Dendritic cell treated with granulocyte-macrophage colony-stimulating factor and Interleukin-4, amounts not matched to agents 40 ng/mL and 50 ng/mL, for 4 days (primary cell): ENCODE results near the gene DCST2.

Experiments
- H3K27ac Mint-ChIP-seq: one replicate; pipeline ENCODE4 v1.8.0; 2022; ENCODE audit warnings: mild to moderate bottlenecking, mixed read lengths
- H3K27me3 Mint-ChIP-seq: one replicate; pipeline ENCODE4 v1.8.0; 2022; ENCODE audit warnings: mild to moderate bottlenecking, mixed read lengths
- H3K36me3 Mint-ChIP-seq: one replicate; pipeline ENCODE4 v1.8.0; 2022; ENCODE audit warnings: low read depth, mixed read lengths
- H3K4me1 Mint-ChIP-seq: one replicate; pipeline ENCODE4 v1.8.0; 2022; ENCODE audit warnings: low read depth, mixed read lengths
- H3K4me3 Mint-ChIP-seq: one replicate; pipeline ENCODE4 v1.8.0; 2022; ENCODE audit warnings: mild to moderate bottlenecking, moderate library complexity, mixed read lengths
- H3K9me3 Mint-ChIP-seq: one replicate; pipeline ENCODE4 v1.8.0; 2022; ENCODE audit warnings: mixed read lengths
- intact Hi-C: fragments of 100-400 bp; cut with micrococcal nuclease; formaldehyde crosslinking; loops from one replicate; pipeline ENCODE4 v1.15.0; 2022

DCST2 gene

GRCh38 chr1:155049651-155050559, 16.3 kb upstream of the DCST2 start:
- Mint-ChIP-seq H3K4me1 (peaks cover 45% of the 10 kb centered on the region), H3K27ac (peak overlapping the region; percentile 90), H3K4me3 (peak overlapping the region; percentile 87), H3K9me3 (no peaks in the 10 kb centered on the region), H3K36me3 (peaks cover 34% of the 10 kb centered on the region), H3K27me3 (peaks cover 3% of the 10 kb centered on the region)
- intact Hi-C loops: loop anchor here (2.0 to 5.0 kb wide), 2 partner anchors 33 to 113 kb away; partner anchors contain the start of gene PMVK

DNA sequence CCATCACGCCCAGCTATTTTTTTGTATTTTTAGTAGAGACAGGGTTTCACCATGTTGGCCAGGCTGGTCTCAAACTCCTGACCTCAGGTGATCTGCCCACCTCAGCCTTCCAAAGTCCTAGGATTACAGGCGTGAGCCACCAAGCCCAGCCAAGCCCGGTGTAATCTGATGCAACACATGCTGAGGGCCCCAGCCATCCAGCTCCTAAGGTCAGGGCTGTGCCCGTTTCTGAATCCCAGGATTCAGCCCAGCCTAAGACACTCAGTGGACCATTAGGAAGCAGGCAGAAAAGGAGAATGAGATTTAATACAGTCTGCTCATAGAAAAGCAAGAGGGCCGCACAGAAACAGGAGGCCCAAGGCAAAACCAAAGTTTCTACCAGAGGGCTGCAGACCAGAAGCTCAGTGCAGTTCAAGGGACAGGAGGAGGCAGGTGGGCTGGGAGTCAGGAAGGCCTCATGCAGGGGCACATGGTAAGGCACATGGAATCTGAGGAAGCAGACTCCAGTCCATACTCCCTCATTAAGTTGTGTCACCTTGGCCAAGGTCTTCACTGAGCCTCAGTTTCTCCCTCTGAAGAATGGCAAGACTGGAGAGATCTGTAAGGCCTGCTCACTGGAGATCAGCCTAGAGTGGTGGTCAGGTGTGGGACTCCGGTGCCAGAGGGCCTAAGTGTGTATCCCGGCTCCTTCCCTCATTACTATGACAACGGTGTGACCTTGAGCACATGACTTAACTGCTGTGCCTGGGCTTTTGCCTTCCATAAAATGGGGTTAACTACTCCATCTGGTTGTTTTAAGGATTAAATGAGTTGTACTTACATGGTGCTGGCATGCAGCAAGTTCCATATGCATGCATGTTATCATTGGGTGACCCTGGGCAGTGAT, 15.1 kb upstream of the DCST2 start:
- intact Hi-C loops: no loop called here
- Mint-ChIP-seq H3K9me3 (no peaks in the 10 kb centered on the region), H3K4me3 (no peak overlapping the region), H3K27ac (no peak overlapping the region), H3K4me1 (peaks cover 53% of the 10 kb centered on the region), H3K27me3 (peaks cover 3% of the 10 kb centered on the region), H3K36me3 (peaks cover 23% of the 10 kb centered on the region)

DNA sequence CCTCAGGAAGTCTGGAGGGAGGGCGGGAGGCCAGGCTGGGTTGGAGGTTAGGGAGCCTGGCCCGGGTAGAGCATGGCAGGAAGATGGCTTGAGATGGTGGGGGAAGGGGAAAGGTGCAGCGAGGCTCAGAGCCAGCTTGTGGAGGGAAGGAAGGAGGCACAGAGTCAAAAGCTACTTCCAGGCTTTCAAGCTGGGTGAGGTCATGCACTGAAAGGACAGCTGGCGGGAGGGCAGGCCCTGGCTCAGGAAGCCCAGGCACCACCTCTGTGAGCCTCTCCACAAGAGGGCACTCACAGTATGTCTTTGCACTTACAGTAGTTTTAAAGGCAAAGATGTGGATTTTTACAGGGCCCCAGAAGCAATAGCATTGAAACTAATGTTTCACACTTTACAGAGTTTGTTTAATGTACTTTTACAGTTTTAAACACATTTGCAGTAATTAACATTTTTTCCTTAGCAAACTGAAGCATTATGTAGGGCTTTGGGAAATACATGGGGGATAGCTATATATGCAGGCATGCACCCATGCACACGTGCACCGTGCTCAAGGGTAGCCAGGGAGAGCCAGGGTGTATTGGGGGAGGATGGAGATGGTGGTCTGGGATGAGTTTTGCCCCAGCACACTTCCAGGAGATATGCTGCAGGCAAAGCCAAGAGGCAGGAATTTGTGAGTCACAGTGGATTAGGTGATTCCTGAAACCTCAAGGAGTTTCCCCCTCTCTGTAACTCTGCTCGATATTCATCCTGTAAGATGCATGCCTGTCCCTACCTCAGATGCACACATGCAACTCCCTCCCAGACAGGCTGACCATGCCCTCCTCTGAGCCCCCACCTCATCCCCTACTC, 11.5 kb upstream of the DCST2 start:
- Mint-ChIP-seq H3K36me3 (no peaks in the 10 kb centered on the region), H3K4me3 (no peak overlapping the region), H3K27me3 (peaks cover 21% of the 10 kb centered on the region), H3K4me1 (peaks cover 26% of the 10 kb centered on the region), H3K9me3 (no peaks in the 10 kb centered on the region), H3K27ac (peak overlapping the region; percentile 42)
- intact Hi-C loops: loop anchor here (1.0 kb wide), 2 partner anchors 16 to 39 kb away; no protein-coding TSS in a partner anchor

GRCh38 chr1:155044365-155044764, 10.8 kb upstream of the DCST2 start:
- Mint-ChIP-seq H3K4me1 (peaks cover 21% of the 10 kb centered on the region), H3K4me3 (no peak overlapping the region), H3K27ac (peak overlapping the region; percentile 42), H3K36me3 (no peaks in the 10 kb centered on the region), H3K27me3 (peaks cover 24% of the 10 kb centered on the region), H3K9me3 (no peaks in the 10 kb centered on the region)
- intact Hi-C loops: no loop called here

- intact Hi-C loops: no loop called here
- H3K4me3 Mint-ChIP-seq: no peak overlapping the region
- no peaks in the 10 kb centered on the region for H3K36me3 Mint-ChIP-seq
- H3K27ac Mint-ChIP-seq: peak overlapping the region; percentile 6
- no peaks in the 10 kb centered on the region for H3K9me3 Mint-ChIP-seq
- H3K4me1 Mint-ChIP-seq: peaks cover 26% of the 10 kb centered on the region
- H3K27me3 Mint-ChIP-seq: peaks cover 29% of the 10 kb centered on the region
These were observed 10.2 kb upstream of the DCST2 start for GRCh38 chr1:155043793-155044192.

GRCh38 chr1:155043301-155043702, 9.7 kb upstream of the DCST2 start:
- intact Hi-C loops: no loop called here
- Mint-ChIP-seq H3K4me1 (peaks cover 31% of the 10 kb centered on the region), H3K9me3 (no peaks in the 10 kb centered on the region), H3K4me3 (no peak overlapping the region), H3K36me3 (no peaks in the 10 kb centered on the region), H3K27ac (peak overlapping the region; percentile 6), H3K27me3 (peaks cover 33% of the 10 kb centered on the region)

- no peaks in the 10 kb centered on the region for H3K36me3 Mint-ChIP-seq
- intact Hi-C loops: no loop called here
These were observed 9.2 kb upstream of the DCST2 start for GRCh38 chr1:155042789-155043188.

DNA sequence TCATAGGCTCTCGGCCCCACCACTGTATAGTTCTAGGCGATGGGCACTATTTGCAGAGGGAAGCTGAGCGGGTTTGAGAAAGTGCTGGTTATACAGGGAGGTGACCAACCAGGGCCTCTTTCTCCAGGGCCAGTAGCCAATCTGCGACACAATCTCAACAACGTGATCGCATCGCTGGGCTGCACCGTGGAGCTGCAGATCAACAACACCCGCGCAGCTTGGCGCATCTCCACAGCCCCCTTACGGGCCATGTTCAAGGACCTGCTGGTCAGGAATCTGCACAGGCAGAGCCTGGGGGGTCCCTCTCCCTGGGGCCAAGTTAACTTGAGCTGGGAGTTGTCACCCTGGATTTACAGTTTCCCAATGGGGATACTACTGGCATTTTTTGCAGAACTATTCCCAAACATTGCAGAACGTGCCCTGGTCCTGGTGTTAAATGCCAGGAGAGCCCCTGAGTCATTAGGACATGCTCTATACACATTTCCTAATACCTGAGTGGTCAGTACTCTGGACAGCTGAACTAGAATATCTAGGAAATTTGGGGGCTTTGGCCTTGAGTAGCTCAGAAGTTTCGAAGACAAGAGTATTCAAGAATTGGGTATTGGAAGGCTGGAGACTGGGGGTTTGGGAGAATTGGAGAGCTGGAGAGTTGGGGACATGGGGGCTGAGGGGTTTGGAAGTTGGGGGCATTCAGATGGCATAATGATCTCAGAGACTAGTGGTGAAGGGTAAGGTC, 6.9 kb upstream of the DCST2 start:
- intact Hi-C loops: no loop called here
- Mint-ChIP-seq H3K27me3 (peaks cover 39% of the 10 kb centered on the region), H3K27ac (no peak overlapping the region), H3K9me3 (no peaks in the 10 kb centered on the region), H3K4me3 (no peak overlapping the region), H3K36me3 (no peaks in the 10 kb centered on the region), H3K4me1 (peaks cover 47% of the 10 kb centered on the region)

More at GRCh38 chr1:155042789-155043188, 9.2 kb upstream of the DCST2 start:
- H3K4me1 Mint-ChIP-seq: peaks cover 32% of the 10 kb centered on the region
- H3K4me3 Mint-ChIP-seq: no peak overlapping the region
- no peak overlapping the region for H3K27ac Mint-ChIP-seq
- H3K9me3 Mint-ChIP-seq: no peaks in the 10 kb centered on the region
- peaks cover 37% of the 10 kb centered on the region for H3K27me3 Mint-ChIP-seq

GRCh38 chr1:155039308-155039669, 5.7 kb upstream of the DCST2 start:
- Mint-ChIP-seq H3K27ac (no peak overlapping the region), H3K36me3 (no peaks in the 10 kb centered on the region), H3K9me3 (no peaks in the 10 kb centered on the region), H3K4me3 (no peak overlapping the region), H3K4me1 (peaks cover 36% of the 10 kb centered on the region), H3K27me3 (peaks cover 48% of the 10 kb centered on the region)
- intact Hi-C loops: no loop called here

DNA sequence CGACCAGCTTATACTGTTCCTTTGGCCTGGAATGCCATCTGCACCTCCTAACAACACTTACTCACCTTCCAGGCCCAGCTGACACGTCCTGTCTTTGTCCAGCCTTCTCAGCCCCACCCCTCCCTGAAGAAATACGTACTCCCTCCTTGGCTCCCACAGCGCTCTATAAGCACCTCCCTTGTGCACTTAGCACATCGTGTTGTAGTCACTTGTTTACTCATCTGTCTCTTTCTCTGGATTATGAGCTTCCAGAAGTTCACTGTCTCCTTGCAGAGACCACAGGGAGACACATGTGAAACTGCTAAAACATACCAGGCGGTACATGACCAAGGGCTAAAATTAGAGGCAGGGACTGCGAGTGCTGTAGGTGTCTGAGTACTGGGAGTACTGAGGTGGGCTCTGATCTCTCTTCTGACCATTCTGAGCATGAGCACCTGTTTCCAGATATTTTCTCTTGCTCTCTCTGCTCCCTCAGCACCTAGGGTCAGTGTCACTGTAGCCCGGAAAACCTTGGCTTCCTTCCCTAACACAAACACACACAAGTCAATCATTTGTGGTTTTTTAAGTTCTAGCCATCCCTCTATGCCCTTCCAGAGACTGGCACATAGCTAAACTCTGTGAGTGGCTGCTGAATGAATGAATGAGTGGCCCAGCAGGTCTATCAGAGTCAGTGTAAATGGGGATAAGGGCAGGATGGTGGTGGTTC, 5.2 kb upstream of the DCST2 start:
- no peaks in the 10 kb centered on the region for H3K36me3 Mint-ChIP-seq
- intact Hi-C loops: no loop called here
- H3K27ac Mint-ChIP-seq: no peak overlapping the region
- H3K27me3 Mint-ChIP-seq: peaks cover 53% of the 10 kb centered on the region
- H3K4me1 Mint-ChIP-seq: peaks cover 35% of the 10 kb centered on the region
- no peaks in the 10 kb centered on the region for H3K9me3 Mint-ChIP-seq
- no peak overlapping the region for H3K4me3 Mint-ChIP-seq

GRCh38 chr1:155037851-155038441, 4.4 kb upstream of the DCST2 start:
- Mint-ChIP-seq H3K9me3 (no peaks in the 10 kb centered on the region), H3K36me3 (no peaks in the 10 kb centered on the region), H3K27ac (no peak overlapping the region), H3K4me1 (peaks cover 35% of the 10 kb centered on the region), H3K27me3 (peaks cover 51% of the 10 kb centered on the region), H3K4me3 (no peak overlapping the region)
- intact Hi-C loops: no loop called here

- H3K4me3 Mint-ChIP-seq: no peak overlapping the region
- no peaks in the 10 kb centered on the region for H3K36me3 Mint-ChIP-seq
- H3K27ac Mint-ChIP-seq: no peak overlapping the region
- no peaks in the 10 kb centered on the region for H3K9me3 Mint-ChIP-seq
- H3K27me3 Mint-ChIP-seq: peaks cover 46% of the 10 kb centered on the region
- peaks cover 35% of the 10 kb centered on the region for H3K4me1 Mint-ChIP-seq
- intact Hi-C loops: no loop called here
These were observed 3.5 kb upstream of the DCST2 start for GRCh38 chr1:155037043-155037442.
